Transverse colon (tissue), 4 donors: ENCODE data around the gene IRF5.

Source experiments
- CTCF ChIP-seq, 5 experiments: fragments of 200-600 bp in 3 of 5; fragments of 450-650 bp in 2 of 5; sonication (generic) in 3 of 5; IDR thresholded peaks; 1 replicate in 2 of 5; 2 replicates in 3 of 5; pipeline ENCODE4 v1.5.1; 2016 to 2017; ENCODE audit warnings: antibody characterized with exemption in 5 of 5, inconsistent platforms in 3 of 5, mild to moderate bottlenecking in 2 of 5, moderate library complexity in 1 of 5
- EP300 ChIP-seq: sonication (generic); formaldehyde crosslinking; IDR thresholded peaks from one replicate; pipeline ENCODE4 v1.6.1; 2017; ENCODE audit warnings: antibody characterized with exemption, low read depth
- POLR2A ChIP-seq: fragments of 450-650 bp; IDR thresholded peaks from one replicate; pipeline ENCODE4 v1.6.1; 2016; ENCODE audit warnings: antibody characterized with exemption, mild to moderate bottlenecking, moderate library complexity
- POLR2AphosphoS5 ChIP-seq, 3 donors: sonication (generic); formaldehyde crosslinking; IDR thresholded peaks; one replicate each; pipeline ENCODE4 v1.6.1; 2016; ENCODE audit warnings: antibody characterized with exemption in 3 of 3

DNA sequence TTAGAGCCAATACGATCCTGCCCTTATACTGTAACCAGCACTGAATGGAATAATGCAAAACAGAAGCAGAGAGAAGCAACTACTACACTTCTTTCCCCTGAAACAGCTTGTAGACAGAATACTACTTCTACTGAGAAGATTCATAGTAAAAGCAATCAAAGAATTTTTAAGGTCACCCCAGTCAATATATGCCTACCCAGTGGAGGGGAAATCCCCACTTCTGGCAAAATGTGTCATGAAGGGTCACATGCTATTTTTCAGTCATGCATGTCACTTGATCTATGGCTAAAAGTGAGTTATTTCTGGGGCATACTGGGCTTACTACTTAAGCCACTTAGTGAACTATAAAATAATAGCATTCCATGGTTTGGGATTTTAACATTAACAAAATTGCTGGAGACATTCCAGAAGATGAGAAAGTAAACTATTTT, 25.6 kb downstream of the IRF5 start:
- no peak for TF ChIP-seq POLR2A
- no peak for TF ChIP-seq CTCF (IDR thresholded peaks at IDR 0.05)
- TF ChIP-seq EP300: no peak
- no peak for TF ChIP-seq POLR2AphosphoS5 (IDR thresholded peaks at IDR 0.05)
